Right lobe of liver (tissue), 4 donors: ENCODE results near the gene AHNAK.

Experiments
- CTCF ChIP-seq, 4 donors: fragments of 200-600 bp in 3 of 4; fragments of 450-650 bp in 1 of 4; IDR thresholded peaks; one replicate each; pipeline versions ENCODE4 v1.5.1 to v1.8.0; 2016 to 2022; ENCODE audit warnings: antibody characterized with exemption in 4 of 4, mild to moderate bottlenecking in 2 of 4
- POLR2A ChIP-seq: fragments of 450-650 bp; IDR thresholded peaks from one replicate; pipeline ENCODE4 v1.6.1; 2017; ENCODE audit warnings: antibody characterized with exemption, mild to moderate bottlenecking
- donor health status: DM: no; HTN: no; CAD: no.
- donor health status: DM: no; HTN: no; CAD: no.
- donor health status: DM: no; HTN: yes; CAD: no.

GRCh38 chr11:62419943-62420342 is 126.7 kb downstream of the AHNAK start:
- no peak for TF ChIP-seq POLR2A
- no peak for TF ChIP-seq CTCF (IDR thresholded peaks at IDR 0.05)
